B cell (primary cell): ENCODE results near the gene HOXD8.

ENCODE experiments used
- EZH2 ChIP-seq: IDR thresholded peaks from 2 replicates; pipeline ENCODE4 v1.6.1; 2012; ENCODE audit warnings: borderline replicate concordance, low read depth, mild to moderate bottlenecking, moderate library complexity, low read length; ENCODE audit not compliant: insufficient read depth, poor library complexity, severe bottlenecking
- TF ChIP-seq, protein P1 (sequence below): fragments of 200-600 bp; IDR thresholded peaks from one replicate; pipeline ENCODE4 v1.8.0; 2022; ENCODE audit warnings: antibody characterized with exemption, mild to moderate bottlenecking

DNA sequence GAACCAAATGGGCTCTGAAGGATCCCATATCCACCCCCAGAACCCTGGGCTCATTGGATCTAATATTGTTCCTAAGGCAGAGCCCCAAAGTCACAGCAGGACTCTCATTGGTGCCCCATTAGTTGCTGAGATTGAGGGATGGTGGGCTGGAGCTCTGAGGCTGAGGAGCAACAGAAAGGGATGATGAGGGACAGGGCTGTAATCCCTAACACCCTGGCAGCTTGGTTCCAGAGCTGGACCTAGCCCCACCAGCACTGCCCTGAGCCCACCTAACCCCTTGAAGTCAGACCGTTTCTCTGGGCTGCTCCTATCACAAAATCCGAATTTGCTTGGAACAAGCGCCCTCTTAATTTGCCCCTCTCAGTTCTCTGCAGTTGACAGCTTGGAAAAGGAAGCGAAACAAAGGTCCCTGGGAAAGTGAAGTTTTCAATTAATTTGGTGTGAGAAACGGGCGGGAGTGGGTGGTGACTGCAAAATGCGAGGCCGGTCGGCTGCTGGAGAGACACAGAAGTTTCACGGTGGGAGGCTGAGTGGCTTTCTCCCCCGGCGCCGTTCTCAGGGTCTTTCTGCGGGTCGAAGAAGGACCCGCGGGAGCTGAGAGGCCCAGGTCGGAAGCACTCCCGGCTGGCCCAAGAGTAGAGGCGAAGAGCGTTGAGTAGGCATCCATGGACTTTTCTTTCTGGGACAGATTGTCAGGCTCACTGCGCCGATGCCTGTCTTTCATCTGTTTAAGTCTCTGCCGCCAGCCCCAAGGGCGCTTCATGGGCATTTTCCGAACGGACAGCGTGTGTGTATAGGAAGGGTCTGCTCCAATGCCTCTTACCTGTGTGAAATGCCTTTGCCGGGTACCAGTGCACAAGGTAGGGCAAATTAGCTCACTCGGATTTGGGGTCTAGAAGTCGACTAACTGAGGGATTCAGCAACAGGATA lies 37.9 kb upstream of the HOXD8 start:
- TF ChIP-seq, protein P1, sequence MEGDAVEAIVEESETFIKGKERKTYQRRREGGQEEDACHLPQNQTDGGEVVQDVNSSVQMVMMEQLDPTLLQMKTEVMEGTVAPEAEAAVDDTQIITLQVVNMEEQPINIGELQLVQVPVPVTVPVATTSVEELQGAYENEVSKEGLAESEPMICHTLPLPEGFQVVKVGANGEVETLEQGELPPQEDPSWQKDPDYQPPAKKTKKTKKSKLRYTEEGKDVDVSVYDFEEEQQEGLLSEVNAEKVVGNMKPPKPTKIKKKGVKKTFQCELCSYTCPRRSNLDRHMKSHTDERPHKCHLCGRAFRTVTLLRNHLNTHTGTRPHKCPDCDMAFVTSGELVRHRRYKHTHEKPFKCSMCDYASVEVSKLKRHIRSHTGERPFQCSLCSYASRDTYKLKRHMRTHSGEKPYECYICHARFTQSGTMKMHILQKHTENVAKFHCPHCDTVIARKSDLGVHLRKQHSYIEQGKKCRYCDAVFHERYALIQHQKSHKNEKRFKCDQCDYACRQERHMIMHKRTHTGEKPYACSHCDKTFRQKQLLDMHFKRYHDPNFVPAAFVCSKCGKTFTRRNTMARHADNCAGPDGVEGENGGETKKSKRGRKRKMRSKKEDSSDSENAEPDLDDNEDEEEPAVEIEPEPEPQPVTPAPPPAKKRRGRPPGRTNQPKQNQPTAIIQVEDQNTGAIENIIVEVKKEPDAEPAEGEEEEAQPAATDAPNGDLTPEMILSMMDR, result no peak
- TF ChIP-seq EZH2, result no peak
